ENCODE data around the gene CDH11. TPM values are rescaled to one million over a fixed set of nuclear protein-coding genes. Genes with fewer than 3 reads are reported as not detected.

Gene CDH11
- total and polyA plus RNA-seq, 2 experiments from 2014 or later = 3.5 to 19.6 TPM

DNA sequence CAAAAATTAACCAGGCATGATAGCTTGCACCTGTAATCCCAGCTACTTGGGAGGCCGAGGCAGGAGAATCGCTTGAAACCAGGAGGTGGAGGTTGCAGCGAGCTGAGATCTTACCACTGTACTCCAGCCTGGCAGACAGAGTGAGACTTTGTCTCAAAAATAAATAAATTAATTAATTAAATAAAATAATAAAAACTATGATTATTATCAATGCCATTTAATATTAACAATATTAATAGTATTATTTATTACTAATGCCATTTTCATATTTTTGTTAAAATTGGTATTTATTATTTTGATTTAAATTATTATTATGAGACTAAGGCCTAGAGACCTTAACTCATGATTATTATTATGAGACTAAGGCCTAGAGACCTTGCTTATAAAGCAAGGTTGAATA lies 121.2 kb downstream of the CDH11 start (continued):
- TF ChIP-seq, protein P1, sequence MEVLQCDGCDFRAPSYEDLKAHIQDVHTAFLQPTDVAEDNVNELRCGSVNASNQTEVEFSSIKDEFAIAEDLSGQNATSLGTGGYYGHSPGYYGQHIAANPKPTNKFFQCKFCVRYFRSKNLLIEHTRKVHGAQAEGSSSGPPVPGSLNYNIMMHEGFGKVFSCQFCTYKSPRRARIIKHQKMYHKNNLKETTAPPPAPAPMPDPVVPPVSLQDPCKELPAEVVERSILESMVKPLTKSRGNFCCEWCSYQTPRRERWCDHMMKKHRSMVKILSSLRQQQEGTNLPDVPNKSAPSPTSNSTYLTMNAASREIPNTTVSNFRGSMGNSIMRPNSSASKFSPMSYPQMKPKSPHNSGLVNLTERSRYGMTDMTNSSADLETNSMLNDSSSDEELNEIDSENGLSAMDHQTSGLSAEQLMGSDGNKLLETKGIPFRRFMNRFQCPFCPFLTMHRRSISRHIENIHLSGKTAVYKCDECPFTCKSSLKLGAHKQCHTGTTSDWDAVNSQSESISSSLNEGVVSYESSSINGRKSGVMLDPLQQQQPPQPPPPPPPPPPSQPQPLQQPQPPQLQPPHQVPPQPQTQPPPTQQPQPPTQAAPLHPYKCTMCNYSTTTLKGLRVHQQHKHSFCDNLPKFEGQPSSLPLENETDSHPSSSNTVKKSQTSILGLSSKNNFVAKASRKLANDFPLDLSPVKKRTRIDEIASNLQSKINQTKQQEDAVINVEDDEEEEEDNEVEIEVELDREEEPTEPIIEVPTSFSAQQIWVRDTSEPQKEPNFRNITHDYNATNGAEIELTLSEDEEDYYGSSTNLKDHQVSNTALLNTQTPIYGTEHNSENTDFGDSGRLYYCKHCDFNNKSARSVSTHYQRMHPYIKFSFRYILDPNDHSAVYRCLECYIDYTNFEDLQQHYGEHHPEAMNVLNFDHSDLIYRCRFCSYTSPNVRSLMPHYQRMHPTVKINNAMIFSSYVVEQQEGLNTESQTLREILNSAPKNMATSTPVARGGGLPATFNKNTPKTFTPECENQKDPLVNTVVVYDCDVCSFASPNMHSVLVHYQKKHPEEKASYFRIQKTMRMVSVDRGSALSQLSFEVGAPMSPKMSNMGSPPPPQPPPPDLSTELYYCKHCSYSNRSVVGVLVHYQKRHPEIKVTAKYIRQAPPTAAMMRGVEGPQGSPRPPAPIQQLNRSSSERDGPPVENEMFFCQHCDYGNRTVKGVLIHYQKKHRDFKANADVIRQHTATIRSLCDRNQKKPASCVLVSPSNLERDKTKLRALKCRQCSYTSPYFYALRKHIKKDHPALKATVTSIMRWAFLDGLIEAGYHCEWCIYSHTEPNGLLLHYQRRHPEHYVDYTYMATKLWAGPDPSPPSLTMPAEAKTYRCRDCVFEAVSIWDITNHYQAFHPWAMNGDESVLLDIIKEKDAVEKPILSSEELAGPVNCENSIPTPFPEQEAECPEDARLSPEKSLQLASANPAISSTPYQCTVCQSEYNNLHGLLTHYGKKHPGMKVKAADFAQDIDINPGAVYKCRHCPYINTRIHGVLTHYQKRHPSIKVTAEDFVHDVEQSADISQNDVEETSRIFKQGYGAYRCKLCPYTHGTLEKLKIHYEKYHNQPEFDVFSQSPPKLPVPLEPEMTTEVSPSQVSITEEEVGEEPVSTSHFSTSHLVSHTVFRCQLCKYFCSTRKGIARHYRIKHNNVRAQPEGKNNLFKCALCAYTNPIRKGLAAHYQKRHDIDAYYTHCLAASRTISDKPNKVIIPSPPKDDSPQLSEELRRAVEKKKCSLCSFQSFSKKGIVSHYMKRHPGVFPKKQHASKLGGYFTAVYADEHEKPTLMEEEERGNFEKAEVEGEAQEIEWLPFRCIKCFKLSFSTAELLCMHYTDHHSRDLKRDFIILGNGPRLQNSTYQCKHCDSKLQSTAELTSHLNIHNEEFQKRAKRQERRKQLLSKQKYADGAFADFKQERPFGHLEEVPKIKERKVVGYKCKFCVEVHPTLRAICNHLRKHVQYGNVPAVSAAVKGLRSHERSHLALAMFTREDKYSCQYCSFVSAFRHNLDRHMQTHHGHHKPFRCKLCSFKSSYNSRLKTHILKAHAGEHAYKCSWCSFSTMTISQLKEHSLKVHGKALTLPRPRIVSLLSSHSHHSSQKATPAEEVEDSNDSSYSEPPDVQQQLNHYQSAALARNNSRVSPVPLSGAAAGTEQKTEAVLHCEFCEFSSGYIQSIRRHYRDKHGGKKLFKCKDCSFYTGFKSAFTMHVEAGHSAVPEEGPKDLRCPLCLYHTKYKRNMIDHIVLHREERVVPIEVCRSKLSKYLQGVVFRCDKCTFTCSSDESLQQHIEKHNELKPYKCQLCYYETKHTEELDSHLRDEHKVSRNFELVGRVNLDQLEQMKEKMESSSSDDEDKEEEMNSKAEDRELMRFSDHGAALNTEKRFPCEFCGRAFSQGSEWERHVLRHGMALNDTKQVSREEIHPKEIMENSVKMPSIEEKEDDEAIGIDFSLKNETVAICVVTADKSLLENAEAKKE (CRISPR knock-in tag; IDR thresholded peaks at IDR 0.05) = no peak
- no peak for TF ChIP-seq CTCF (conservative IDR thresholded peaks at IDR 0.05; ENCODE audit: low read depth in 2 of 2)

DNA sequence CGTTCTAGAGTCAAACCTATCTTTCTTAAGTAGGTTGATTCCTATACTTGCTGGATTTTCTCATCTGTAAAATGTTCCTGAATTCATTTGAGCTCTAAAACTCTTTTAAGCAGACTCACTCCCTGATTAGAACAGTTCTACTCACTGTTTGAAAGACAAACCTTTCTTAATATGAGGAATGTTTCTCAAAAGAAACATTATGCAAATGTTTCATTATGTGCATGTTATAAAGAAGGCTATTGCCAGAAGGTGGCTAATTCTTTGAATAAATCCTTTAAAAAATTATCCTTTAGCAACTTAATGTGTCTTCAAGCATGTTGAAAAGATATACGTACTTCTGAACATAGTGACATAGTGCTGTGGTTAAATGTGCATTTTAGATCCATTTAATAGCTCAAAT lies 124.1 kb downstream of the CDH11 start:
- Histone ChIP-seq H3K4me3 (no peak overlapping the region), H3K36me3 (ENCODE audit: insufficient read depth) (no peaks in the 10 kb centered on the region)
- TF ChIP-seq STAT1 (IDR thresholded peaks at IDR 0.05; ENCODE audit: unreplicated experiment) = no peak
- TF ChIP-seq, protein P1 (CRISPR knock-in tag; IDR thresholded peaks at IDR 0.05) = no peak

More for the DNA sequence above, 124.1 kb downstream of the CDH11 start:
- Histone ChIP-seq H4K20me1 (replicated peaks; ENCODE audit: insufficient read depth) (no peaks in the 10 kb centered on the region), H3K9me2 (ENCODE audit: insufficient read depth) (no peaks in the 10 kb centered on the region), H3K27me3 (ENCODE audit: insufficient read depth) (no peaks in the 10 kb centered on the region), H2AFZ (no peak overlapping the region), H3F3A (replicated peaks; ENCODE audit: low read depth) (no peaks in the 10 kb centered on the region), H3K4me2 (no peak overlapping the region), H3K27ac (ENCODE audit: low read depth) (no peak overlapping the region), H3K79me2 (replicated peaks; ENCODE audit: insufficient read depth) (no peaks in the 10 kb centered on the region), H3K4me1 (ENCODE audit: insufficient read depth) (peaks cover 7% of the 10 kb centered on the region; the same call in 1 of the 2 replicates)
- Mint-ChIP-seq H3K4me3 (no peak overlapping the region), H3K9me3 (no peaks in the 10 kb centered on the region), H3K27me3 (ENCODE audit: insufficient read depth, low read depth, poor library complexity) (peaks cover 3% of the 10 kb centered on the region), H3K4me1 (peaks cover 13% of the 10 kb centered on the region), H3K27ac (no peak overlapping the region; the same call in 1 of the 2 replicates), H3K36me3 (ENCODE audit: low read depth) (no peaks in the 10 kb centered on the region)
- DNase-seq (ENCODE audit: low spot score) = no peak
- ATAC-seq = no peak
